T-helper 2 cell (primary cell): ENCODE measurements around the gene USP22.
A peak's percentile ranks its signal among the peaks of the same experiment; 100 is the strongest.
"Not testable (repeated sequence)": the region's sequence is repeated elsewhere in the genome, so short reads cannot be mapped to it uniquely, and the experiment has no call there.

Experiments used
- DNase-seq, 5 experiments: peaks; one replicate each; pipeline versions ENCODE4 v3.0.0 to v3.0.0-alpha.2; 2012 to 2022

USP22 gene

GRCh38 chr17:20986767-20987510 is 55.9 kb downstream of the USP22 start:
- DNase-seq, result no peak

DNA sequence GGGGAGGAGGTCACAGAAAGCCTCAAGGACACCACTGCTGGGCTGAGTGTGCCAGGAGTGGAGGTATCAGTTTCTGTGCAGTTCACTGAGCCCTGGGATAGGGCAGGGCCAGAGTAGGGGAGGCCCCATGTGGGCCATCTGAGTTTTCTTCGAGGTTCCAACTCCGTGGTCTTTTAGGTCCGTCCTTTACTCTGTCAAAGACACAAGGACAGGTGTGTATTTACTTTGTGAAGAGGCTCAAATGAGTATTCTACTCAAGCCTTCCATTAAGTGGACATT is 59.5 kb downstream of the USP22 start:
- DNase-seq, result no peak

DNA sequence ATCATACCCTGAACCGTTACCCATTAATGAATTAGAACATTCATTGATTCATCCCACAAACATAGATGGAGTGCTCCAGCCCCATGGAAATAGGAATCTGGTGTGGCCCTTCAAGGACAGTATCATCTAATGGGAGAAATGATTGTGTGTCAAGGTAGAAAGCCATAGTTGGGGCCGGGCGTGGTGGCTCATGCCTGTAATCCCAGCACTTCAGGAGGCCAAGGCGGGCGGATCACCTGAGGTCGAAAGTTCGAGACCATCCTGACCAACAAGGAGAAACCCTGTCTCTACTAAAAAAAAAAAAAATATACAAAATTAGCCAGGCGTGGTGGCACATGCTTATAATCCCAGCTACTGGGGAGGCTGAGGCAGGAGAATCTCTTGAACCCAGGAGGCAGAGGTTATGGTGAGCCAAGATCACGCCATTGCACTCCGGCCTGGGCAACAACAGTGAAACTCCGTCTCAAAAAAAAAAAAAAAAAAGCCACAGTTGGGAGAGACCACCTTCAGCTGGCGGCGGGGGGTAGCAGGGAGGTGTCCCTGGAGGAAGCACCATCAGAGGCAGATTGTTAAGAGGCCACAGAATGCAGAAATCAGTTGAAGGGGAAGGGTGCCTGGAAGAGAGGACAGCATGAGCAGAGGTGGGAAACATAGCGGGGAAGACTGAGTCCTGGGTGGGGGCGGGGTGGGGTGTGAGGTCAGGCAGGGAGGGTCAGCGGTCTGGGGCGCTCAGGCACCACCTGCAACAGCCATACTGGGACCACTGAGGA is 60.0 kb downstream of the USP22 start:
- no peak for DNase-seq

DNA sequence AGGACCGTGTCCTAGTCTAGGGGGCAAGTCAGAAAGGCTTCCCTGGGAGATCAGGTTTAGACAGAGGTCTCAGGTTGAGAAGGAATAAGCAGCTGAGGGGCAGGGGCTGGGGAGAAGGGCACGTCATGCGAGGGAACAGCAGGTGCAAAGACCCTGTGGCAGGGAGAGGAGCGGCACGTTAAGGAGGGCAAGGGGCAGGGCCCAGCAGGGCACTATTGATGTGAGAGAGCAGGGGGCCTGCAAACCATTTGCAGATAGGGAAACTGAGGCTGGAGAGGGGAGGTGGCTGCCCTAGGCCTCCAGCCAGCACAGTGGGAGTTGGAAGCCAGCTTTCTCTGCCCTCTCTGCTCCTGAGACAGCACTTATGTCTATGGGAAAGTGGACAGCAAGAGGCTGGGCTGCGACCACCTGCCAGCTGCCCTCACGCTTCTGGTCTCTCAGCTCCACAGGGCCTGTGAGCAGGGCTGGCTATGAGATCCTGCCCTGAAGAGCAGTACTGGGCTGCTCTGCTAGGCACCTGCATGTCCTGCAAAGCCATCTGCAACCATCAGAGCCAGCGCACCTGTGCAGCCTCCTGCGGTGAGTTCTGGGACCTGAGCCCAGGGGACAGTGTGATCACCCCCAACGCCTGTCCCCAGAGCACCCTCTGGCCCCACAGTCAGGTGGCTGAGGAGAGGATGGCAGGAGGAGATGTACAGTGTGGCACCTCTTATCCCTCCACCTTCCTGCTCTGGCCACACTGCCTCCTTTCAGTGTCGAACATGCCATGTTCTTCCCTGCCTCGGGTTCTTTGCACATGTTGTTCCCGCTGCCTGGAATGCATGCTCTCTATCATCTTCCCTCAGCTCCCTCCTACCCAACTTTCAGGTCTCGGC is 61.5 kb downstream of the USP22 start:
- no peak for DNase-seq

DNA sequence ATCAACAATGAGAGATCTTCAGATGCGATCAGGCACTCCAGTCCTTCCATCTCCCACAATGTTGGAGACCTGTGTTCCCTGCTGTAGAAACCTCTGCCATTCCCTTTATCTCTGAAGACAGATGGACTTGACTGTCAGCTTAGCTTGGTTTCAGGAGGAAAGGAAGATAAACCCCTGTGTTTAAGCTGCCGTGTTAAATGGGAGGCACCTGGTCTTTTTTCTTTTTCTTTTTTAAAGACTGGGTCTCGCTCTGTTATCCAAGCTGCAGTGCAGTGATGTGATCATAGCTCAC is 63.1 kb downstream of the USP22 start:
- no peak for DNase-seq

DNA sequence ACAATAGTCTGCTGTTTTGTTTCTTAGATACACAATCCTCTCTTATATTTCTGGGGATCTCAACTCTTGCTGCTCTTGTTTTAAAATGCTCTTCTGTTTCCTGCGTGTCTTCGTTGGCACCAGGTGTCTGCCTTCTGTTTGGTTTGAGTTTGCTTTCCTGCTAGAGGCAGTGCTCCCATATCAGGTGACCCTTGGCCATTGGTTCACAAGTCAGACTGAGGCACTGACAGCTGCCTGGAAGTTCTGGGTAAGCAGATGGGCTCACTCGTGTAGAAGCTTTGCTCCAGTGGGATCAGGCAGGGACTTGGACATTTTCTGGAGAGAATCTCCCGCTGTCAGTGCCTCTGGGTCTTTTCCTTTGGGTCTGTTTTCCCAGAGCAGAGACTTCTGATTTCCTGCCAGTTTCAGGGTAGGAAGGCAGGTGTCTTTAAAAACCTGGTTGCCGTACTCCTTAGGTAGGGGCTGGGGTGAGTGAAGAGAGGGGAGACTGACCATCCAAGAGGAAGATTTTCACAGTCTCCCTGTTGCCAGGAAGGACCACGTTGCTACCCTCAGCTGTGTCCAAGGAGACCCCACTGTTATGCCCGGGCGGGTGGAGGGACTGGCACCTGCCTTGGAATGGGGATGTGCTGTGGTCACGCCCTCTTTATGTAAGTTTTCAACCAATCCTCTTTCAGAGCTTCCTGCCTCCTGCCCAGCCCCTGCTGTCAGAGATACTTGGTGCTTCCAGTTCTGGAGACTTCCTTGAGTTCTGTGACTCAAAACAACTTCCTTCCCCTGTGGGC is 63.6 kb downstream of the USP22 start:
- DNase-seq, result not testable (repeated sequence)

GRCh38 chr17:20977609-20978253 is 65.1 kb downstream of the USP22 start:
- not testable (repeated sequence) for DNase-seq

GRCh38 chr17:20975566-20975965 is 67.2 kb downstream of the USP22 start:
- no peak for DNase-seq

- no peak for DNase-seq
Measured at GRCh38 chr17:20970329-20970728, 72.5 kb downstream of the USP22 start.

- no peak for DNase-seq
Measured at GRCh38 chr17:20968913-20969616, 73.7 kb downstream of the USP22 start.

- DNase-seq, result no peak
Measured at GRCh38 chr17:20967776-20968175, 75.0 kb downstream of the USP22 start.

DNA sequence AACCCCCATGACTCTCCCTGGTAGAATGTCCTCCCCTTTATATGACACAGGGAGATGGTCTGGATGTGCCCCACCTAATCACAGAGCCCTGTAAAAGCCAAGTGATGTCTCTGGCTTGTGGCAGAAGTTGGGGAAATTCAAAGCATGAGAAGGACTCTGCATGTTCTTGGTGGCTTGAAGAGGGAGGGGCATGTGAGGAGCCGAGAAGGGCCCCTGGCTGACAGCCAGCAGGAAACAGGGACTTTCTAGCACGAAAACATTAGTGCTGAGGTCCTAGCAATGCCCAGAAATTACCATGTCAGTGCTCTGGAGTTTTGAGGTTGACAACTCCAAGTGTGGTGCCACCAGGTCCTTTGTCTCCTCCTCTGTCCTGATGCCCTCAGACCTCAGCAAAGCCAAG is 75.9 kb downstream of the USP22 start:
- DNase-seq, result peak in 1 of 5 experiments; percentile 23

- DNase-seq, result no peak
Measured at GRCh38 chr17:20965492-20965891, 77.3 kb downstream of the USP22 start.

GRCh38 chr17:20961586-20961985 is 81.2 kb downstream of the USP22 start:
- no peak for DNase-seq

DNA sequence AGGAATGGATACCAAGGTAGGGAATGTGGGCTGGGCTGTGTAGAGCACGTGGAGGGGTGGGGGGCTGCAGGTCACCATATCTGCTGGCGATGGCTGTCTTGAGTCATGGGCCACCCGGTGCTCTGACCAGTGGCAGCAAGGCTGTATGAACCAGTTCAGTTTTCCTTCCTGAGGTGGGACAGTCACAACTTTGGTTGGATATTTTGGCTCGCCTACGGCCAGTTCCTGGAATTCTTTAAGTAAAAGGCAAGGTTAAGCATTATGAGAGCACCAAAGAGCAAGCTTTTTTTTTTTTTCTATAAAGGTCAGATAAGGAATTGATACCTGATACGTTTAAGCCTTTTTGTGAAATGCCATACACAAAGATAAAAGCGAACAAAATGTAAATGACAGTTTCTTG is 81.9 kb downstream of the USP22 start:
- DNase-seq, result no peak

DNA sequence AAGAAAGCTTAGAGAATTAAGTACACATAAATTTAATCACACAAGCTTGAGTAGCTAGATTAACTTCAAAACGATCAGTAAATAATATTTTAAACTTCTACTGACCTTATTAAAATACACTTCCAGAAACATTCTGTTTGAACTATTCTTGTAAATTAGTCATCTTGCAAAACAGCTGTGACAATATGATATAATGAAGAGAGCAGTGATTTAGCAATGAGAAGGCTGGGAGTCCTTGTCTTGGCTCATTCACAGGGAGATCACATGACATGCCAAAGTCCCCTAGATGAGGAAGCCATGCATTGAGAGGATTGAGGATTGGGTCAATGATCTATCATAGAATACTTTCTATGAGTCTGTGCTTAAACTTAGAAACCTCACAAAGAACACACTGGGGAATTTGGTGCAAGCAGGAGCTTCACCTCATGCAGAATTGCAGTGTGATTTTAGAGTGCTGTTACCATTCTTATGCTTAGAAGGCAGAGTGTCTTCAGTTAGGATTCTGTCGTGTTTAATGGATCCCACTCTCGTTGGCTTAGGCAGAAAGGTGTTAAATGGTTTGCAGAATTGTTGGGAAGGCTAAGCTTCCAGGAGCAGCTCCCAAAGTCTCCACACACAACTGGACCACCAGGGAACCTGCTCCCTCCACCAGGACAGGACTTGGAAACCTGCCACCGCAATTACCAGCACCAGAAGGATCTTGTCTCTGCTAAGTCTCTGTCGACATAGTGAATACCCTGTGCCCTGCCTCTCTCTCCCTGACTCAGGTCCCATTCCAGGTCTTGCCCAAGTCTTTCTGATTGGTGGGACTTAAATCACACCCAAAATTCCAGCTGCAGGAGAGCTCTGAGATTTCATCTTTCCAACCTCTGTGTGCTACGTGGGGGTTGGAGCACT is 87.1 kb downstream of the USP22 start:
- DNase-seq, result no peak

- no peak for DNase-seq
Measured at GRCh38 chr17:20954794-20955193, 88.0 kb downstream of the USP22 start.

- DNase-seq, result no peak
Measured at GRCh38 chr17:20952183-20952582, 90.6 kb downstream of the USP22 start.
